GM21360 (cell line): ENCODE measurements around the gene NFILZ.

Experiments used
- ATAC-seq: cut with Tn5 transposase; IDR thresholded peaks from one replicate; pipeline ENCODE4 v1.9.1; 2021; ENCODE audit warnings: mild to moderate bottlenecking, moderate library complexity; ENCODE audit not compliant: unreplicated experiment

The NFILZ gene

GRCh38 chr19:8629996-8630683, at the start of gene NFILZ:
TSS of gene NFILZ (plus strand) at chr19:8630633. CDS start at chr19:8676766, 46,133 bp downstream.
- no peak for ATAC-seq

- ATAC-seq = no peak
These were observed 49.6 kb upstream of the NFILZ start for GRCh38 chr19:8580710-8581281.

DNA sequence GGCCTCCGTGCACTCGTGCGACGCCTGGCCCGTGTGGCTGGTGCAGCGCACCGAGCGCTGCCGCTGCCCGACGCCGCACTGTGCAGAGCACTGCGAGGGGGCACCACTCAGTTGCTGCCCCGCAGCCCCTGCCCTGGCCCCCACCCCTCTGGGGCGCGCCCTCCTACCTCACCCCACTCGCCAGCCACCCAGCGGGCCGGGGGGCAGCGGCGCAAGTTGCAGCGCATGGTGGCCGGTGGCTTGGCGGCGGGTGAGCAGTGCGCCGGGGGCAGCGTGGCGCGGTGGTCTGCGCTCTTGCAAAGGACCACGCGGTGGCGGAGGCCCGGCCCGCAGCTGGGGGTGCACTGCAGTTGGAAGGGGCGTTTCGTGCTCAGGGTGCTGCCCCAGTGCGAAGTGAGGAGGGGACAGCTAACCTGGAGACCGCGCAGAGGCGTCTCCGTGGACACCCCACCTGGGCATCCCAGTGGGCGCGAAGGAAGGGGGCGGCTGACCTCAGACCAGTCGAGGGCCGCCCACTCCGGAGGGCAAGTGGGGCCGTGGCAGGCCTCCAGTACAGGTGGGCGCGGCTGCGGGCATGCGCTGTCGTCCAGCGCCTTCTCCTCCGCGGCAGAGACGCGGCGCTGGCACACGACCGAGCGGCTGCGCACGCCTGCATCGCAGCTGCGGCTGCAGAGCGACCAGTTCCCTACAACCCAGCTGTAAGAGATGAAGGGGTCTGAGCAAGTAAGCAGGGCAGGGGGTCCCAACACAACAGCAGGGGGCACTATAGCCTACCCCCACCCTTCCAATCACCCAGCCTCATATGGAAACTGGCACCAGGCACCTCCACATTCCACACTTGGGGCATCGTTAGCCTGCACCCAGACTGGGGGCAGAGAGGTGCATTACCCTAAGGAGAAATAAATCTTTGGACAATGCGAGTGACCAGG, 45.2 kb upstream of the NFILZ start:
- no peak for ATAC-seq

DNA sequence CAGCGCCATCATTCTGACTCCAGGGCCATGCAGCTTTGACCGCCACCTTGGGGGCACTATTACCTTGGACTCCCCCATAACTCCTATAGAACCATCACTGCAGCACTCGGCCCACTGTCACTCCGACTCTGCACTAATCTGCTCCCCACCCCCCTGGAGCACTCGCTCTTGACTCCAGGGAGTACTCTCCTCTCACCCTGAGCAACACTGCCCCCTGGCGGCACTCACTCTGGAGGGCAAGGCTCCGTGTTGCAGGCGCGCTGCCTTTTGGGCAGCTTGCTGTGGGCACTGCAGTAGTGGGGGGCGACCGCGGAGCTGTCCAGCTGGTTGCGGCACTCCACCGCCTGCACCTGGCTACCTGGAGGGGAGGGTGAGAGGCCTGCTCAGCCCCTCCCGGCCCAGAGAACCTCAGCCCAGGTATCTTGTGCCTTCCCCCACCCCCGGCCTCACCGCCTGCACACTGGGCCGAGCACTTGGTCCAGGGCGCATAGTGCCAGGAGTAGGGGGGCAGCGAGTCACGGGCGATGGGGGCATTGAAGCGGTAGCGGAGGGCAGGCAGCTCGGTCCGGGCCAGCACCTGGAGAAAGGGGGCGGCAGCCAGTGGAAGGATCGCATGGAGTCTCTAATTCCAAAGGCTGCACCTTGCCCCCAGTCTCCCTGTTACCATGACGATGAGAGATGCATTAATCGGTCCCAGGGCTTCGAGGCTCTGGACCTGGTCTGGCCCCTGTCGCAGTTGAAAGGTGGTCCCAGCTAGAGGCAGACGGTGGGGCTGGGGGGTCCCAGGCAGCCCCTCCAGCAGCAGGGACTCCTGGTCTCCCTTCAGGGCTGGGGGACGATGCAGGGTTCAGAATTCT, 44.3 kb upstream of the NFILZ start:
- no peak for ATAC-seq

GRCh38 chr19:8589177-8589714, 41.2 kb upstream of the NFILZ start:
- ATAC-seq = no peak

DNA sequence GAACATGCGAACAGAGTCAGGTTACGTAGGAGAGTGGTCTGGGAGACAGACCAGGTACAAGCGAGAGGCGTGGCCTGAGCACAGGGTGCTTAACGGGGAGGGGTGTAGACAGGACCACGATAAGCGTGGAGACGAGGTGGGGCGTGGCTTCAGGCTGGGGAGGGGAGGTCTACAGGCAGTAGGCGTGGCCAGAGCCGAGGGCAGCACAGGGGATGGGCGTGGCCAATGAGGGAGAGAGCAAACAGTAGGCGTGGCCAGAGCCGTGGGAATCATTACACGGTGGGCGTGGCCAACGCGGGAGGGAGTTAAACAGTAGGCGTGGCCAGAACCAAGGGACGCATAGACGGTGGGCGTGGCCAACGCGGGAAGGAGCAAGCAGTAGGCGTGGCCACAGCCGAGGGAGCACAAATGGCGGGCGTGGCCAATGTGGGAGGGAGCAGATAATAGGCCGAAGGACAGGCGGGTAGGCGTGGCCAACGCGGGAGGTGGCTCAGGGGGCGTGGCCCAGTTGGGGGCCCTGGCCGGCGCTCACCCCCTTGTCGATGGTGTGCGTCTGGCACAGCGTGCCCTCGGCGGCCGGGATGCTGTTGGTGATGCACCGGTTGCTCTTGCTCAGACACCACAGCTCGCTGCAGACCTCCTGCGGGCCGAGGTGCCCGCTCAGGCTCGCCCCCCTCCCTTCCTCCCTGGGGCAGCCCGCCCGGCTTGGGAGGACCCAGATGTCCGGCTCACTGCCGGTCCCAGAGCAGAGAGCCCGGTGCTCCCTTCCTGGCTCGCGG, 38.0 kb upstream of the NFILZ start:
- ATAC-seq = no peak

DNA sequence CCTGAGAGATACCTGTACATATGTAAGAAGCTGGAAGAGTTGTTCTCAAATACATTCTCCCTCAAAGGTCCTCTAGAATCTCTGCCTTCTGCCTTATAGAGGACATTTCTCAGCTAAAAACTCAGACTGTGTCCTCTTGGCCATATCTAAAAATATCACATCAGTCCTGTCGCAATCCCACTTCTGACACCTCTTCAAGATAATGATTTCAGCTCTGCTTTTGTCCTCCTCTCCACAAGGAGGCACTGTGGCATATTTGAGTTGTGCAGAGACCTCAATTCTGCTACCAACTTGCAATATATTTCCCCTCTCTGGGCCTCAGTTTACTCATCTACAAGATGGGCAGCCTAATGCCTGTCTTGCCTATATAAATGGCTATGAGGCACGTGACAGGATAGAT, 36.5 kb upstream of the NFILZ start:
- ATAC-seq = no peak

GRCh38 chr19:8595651-8596050, 34.8 kb upstream of the NFILZ start:
- no peak for ATAC-seq

DNA sequence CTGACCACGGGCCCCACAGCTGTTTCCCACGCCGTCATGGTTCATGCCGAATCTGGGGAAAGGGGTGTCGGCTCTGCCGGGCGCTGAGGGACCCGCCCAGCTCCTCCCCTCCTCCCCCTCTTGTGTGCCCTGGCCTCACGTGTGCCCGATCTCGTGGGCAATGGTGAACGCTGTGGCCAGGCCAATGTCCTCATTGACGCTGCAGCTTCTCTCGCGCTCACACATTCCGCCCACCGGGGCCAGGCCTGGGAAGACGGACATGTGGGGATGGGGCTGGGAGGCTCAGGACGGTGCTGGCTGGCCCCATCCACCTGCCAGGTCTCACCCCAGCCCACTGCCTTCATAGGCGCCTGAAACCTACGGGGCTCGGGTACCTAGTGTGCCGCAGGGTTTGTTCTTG, 34.3 kb upstream of the NFILZ start:
- ATAC-seq = no peak

DNA sequence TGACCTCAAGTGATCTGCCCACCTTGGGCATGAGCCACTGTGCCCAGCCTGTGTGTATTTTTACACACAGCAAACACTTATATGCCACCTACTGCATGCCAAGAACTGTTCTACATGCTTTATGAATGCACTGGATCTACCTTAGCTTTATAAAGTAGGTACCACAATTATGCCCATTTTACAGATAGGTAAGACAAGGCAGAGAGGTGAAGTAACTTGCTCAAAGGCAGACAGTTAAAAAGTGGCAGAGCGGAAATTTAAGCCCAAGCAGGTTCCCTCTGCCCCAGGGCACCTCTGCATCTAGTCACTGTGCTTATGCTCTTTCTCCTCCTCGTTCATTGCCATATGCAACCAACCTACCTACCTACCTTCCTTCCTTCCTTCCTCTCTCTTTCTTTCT, 30.4 kb upstream of the NFILZ start:
- no peak for ATAC-seq

DNA sequence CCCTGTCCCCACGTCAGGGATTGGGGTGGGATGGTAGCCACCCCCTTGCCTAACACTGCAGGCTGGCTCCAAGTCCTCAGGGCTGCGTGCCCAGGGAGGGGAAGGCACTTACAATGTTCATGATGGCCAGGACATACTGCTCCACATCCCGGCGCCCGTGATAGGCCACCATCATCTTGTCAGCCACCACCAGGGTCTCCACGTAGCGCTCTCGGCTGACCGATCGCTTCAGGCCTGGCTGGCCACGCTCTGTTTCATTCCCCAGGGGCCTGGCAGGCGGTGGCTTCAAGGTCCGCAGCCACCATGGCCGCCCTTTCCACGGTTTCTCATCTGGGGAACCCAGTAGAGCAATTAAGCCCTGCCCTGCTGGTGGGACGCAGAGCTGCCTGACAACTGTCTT, 29.6 kb upstream of the NFILZ start:
- ATAC-seq = no peak

DNA sequence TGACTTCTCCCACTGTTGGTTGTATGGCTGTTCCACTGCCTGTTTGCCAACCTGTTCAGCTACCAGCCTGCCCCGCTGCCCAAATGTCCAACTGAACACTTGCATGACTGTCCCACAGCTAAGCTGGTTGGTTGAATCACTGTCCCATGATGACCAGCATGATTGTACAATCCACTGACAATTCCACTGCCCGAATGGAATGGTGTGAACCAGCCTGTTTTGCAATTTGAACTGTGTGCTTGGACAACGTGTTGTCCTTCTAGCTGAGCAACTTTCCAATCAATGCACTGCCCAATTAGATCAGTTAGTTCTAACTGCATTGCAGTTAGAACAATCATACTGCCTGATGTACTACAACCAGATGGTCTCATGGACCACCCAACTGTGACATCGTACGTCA, 28.6 kb upstream of the NFILZ start:
- no peak for ATAC-seq

DNA sequence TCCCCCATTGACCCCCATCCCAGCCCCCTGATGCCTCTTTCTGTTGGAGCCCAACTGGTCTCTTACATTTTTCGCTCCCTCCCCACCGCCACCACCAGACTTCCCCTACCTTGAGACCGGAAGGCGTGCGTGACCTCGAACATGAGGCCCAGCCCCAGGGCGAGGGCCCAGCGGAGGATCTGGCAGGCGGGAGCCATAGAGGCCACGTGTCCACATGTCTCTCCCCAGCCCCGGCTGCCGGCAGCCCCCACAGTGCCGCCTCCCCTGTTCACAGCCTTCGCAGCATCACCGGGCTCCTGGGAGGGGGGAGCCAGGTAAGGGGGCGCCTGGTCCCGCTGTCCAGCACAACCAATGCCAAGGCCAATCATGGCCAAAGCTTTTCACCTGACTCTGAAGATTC, 24.9 kb upstream of the NFILZ start:
- ATAC-seq = no peak

GRCh38 chr19:8607386-8607785, 23.0 kb upstream of the NFILZ start:
- no peak for ATAC-seq

DNA sequence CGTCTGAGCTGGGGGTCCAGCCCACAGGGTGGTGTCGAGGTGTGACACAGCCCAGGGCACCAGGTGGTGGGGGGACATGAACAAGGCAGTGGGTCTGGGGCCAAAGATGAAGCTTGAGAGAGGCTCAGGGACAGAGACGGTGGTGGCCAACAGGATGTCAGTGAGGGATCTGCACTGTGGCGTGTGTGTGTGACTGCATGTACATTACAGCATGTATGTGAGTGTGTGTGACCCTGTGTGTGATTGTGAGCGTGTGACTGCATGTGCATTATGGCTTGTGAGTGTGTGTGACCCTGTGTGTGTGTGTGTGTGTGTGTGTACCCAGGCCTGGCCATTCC, 21.5 kb upstream of the NFILZ start:
- ATAC-seq = no peak

DNA sequence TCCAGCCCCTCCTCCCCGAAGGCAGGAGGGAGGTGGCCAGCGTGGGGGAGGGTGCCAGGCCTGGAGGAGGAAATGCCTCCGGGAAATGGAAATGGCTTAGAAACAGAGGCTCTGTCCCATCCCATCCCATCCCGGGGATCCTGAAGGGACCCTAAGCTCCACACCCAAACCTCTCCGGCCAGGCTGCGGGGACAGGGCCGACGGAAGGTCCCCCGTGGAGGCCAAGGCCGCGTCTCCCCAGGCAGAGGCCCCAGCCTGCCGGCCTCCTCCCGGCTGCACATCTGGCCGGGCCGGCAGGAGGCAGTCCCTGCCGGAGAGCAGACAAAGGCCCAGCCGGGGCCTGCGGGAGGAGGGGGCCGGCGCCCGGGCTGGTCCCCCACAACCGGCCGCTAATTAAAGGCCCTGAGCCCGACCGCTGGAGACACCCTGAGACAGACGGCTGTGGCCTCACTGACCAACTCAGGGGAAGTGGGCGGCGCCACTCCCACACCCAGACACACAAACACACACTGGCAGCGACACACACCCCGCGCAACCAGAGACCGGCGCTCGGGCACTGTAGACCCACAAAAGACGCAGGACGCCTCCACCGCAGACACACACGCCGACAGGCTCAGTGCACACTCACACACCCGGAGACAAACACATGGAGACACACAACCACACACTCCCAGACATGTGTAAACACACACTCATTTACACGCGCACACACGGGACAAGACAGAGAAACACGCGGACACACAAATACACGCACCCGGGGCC, 21.0 kb upstream of the NFILZ start:
- ATAC-seq = no peak

GRCh38 chr19:8610041-8610935, 20.1 kb upstream of the NFILZ start, which contains the start of gene ADAMTS10:
TSS of gene ADAMTS10 (minus strand) at chr19:8610715. CDS start at chr19:8605710, 5,005 bp downstream.
- ATAC-seq = no peak

DNA sequence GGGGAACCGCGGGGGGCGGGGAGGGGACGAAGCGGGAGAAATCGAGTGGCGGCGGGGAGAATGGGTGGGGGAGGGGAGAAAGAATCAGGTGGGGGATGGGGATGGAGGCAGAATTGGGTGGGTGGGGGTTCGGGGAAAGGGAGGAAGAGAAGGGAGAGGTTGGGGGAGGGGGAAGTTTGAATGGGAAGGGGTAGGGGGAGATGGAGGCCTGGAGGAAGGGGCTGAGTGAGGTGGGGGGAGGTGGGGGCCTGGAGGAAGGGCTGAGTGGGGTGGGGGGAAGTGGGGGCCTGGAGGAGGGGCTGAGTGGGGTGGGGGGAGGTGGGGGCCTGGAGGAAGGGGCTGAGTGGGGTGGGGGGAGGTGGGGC, 19.5 kb upstream of the NFILZ start:
- no peak for ATAC-seq
